B cell (primary cell): ENCODE results near the gene CACNA2D4. TPM values are rescaled to one million over a fixed set of nuclear protein-coding genes. Genes with fewer than 3 reads are reported as not detected.

Experiments
- ATAC-seq: fragments of 200-7000 bp; cut with Tn5 transposase; one replicate; pipeline ENCODE4 v1.10.0; 2021; ENCODE audit warnings: low read depth, mild to moderate bottlenecking, moderate number of reproducible peaks, moderate library complexity
- CTCF ChIA-PET: fragments of 350-600 bp; sonication (Branson Sonifier 250); formaldehyde crosslinking; loops from one replicate; lab custom pipeline; 2021; ENCODE audit warnings: antibody characterized with exemption, inconsistent platforms; lab: Charles Lee
- POLR2A ChIA-PET: fragments of 350-600 bp; sonication (Branson Sonifier 250); formaldehyde crosslinking; loops from one replicate; lab custom pipeline; 2021; ENCODE audit warnings: antibody characterized with exemption; lab: Charles Lee
- DNase-seq: peaks from one replicate; pipeline ENCODE4 v3.0.0; 2013
- H2AFZ ChIP-seq: 2 replicates; pipeline ENCODE4 v1.6.1; 2012; ENCODE audit warnings: mild to moderate bottlenecking, low read depth, low read length; ENCODE audit not compliant: insufficient read depth, poor library complexity, severe bottlenecking
- H3K27ac ChIP-seq, 2 donors: 1 replicate in 1 of 2; 2 replicates in 1 of 2; pipeline ENCODE4 v1.5.1; 2012 to 2013; ENCODE audit warnings: low read length in 2 of 2, mild to moderate bottlenecking in 2 of 2, moderate library complexity in 1 of 2
- H3K27me3 ChIP-seq, 4 experiments: fragments of 200-600 bp in 1 of 4; sonication (generic) in 1 of 4; replicated peaks in 1 of 4; 1 replicate in 2 of 4; 2 replicates in 2 of 4; pipeline versions ENCODE4 v1.6.1 to v1.7.0; 2013 to 2016; ENCODE audit warnings: low read length in 3 of 4, mild to moderate bottlenecking in 2 of 4, mixed read lengths in 1 of 4, moderate library complexity in 1 of 4; ENCODE audit not compliant: insufficient read depth in 4 of 4, control insufficient read depth in 3 of 4; ENCODE audit errors: control extremely low read depth in 1 of 4
- H3K36me3 ChIP-seq, 2 experiments: replicated peaks in 1 of 2; 1 replicate in 1 of 2; 2 replicates in 1 of 2; pipeline versions ENCODE4 v1.6.1 to v1.7.1; 2013; ENCODE audit warnings: low read length in 1 of 2; ENCODE audit not compliant: insufficient read depth in 2 of 2, control insufficient read depth in 1 of 2; ENCODE audit errors: control extremely low read depth in 1 of 2, extremely low read depth in 1 of 2
- H3K4me1 ChIP-seq, 2 donors: fragments of 200-600 bp in 1 of 2; sonication (generic) in 1 of 2; 1 replicate in 1 of 2; 2 replicates in 1 of 2; pipeline versions ENCODE4 v1.5.1 to v1.6.1; 2013 to 2017; ENCODE audit warnings: low read length in 2 of 2; ENCODE audit not compliant: control insufficient read depth in 2 of 2, insufficient read depth in 2 of 2
- H3K4me2 ChIP-seq: replicated peaks from 2 replicates; pipeline ENCODE3; 2012; ENCODE audit warnings: mild to moderate bottlenecking, low read depth, low read length; ENCODE audit not compliant: poor library complexity, severe bottlenecking
- H3K4me3 ChIP-seq, 5 experiments: fragments of 200-600 bp in 1 of 5; sonication (generic) in 1 of 5; 1 replicate in 3 of 5; 2 replicates in 2 of 5; pipeline versions ENCODE4 v1.5.1 to v1.7.0; 2011 to 2016; ENCODE audit warnings: low read length in 4 of 5, mild to moderate bottlenecking in 4 of 5, low read depth in 2 of 5, control low read depth in 1 of 5, moderate library complexity in 1 of 5; ENCODE audit not compliant: insufficient read depth in 1 of 5; ENCODE audit errors: control extremely low read depth in 1 of 5, extremely low read depth in 1 of 5
- H3K79me2 ChIP-seq: fragments of 200-600 bp; sonication (generic); one replicate; pipeline ENCODE4 v1.6.0; 2016; ENCODE audit warnings: low read length; ENCODE audit not compliant: control insufficient read depth, insufficient read depth
- H3K9ac ChIP-seq: fragments of 200-600 bp; sonication (generic); 2 replicates; pipeline ENCODE4 v1.6.1; 2017; ENCODE audit warnings: mild to moderate bottlenecking, low read length, moderate library complexity
- H3K9me3 ChIP-seq, 3 donors: one replicate each; pipeline versions ENCODE4 v1.6.1 to v1.7.1; 2013; ENCODE audit warnings: low read length in 2 of 3; ENCODE audit not compliant: control insufficient read depth in 2 of 3, insufficient read depth in 1 of 3; ENCODE audit errors: control extremely low read depth in 1 of 3
- H4K20me1 ChIP-seq: 2 replicates; pipeline ENCODE4 v1.6.0; 2012; ENCODE audit warnings: mild to moderate bottlenecking, low read length; ENCODE audit not compliant: insufficient read depth, control insufficient read depth, poor library complexity, severe bottlenecking
- H3K27ac Mint-ChIP-seq: one replicate; pipeline ENCODE4 v1.8.0; 2021; ENCODE audit warnings: mixed read lengths
- H3K27me3 Mint-ChIP-seq: one replicate; pipeline ENCODE4 v1.8.0; 2021; ENCODE audit warnings: mixed read lengths
- H3K4me1 Mint-ChIP-seq: one replicate; pipeline ENCODE4 v1.8.0; 2021; ENCODE audit warnings: mixed read lengths
- H3K4me3 Mint-ChIP-seq: one replicate; pipeline ENCODE4 v1.8.0; 2021; ENCODE audit warnings: mixed read lengths
- H3K9me3 Mint-ChIP-seq: one replicate; pipeline ENCODE4 v1.8.0; 2022; ENCODE audit warnings: mixed read lengths; ENCODE audit not compliant: insufficient read depth
- EZH2 ChIP-seq: IDR thresholded peaks from 2 replicates; pipeline ENCODE4 v1.6.1; 2012; ENCODE audit warnings: borderline replicate concordance, low read depth, mild to moderate bottlenecking, moderate library complexity, low read length; ENCODE audit not compliant: insufficient read depth, poor library complexity, severe bottlenecking
- WGBS: methylation state at CpG from one replicate; pipeline ENCODE4 v1.1.5; 2013; ENCODE audit warnings: missing lambda C conversion rate; ENCODE audit not compliant: insufficient coverage; 5-methylcytosine and 5-hydroxymethylcytosine counted together
- intact Hi-C: fragments of 100-400 bp; cut with micrococcal nuclease; formaldehyde crosslinking; loops from one replicate; pipeline ENCODE4 v1.10.0; 2022
- polyA plus RNA-seq: library from polyadenylated mRNA; depleted of rRNA; stranded (reverse); fragments of >200 nt; gene quantifications from 2 replicates; pipeline ENCODE4 v1.2.3, GENCODE V29; 2012
- total RNA-seq, 2 donors: library from RNA; stranded (reverse); fragments of 120-200 nt in 1 of 2; gene quantifications; 1 replicate in 1 of 2; 2 replicates in 1 of 2; pipeline versions ENCODE4 v1.2.3 to v1.2.4, GENCODE V29; 2013 to 2022
- TF ChIP-seq, protein P1 (sequence below): fragments of 200-600 bp; IDR thresholded peaks from one replicate; pipeline ENCODE4 v1.8.0; 2022; ENCODE audit warnings: antibody characterized with exemption, mild to moderate bottlenecking

The CACNA2D4 gene
- total and polyA plus RNA-seq, 2 donors (not counting 1 experiment from before 2014, with no cell fraction given) = 6.0 to 7.4 TPM

GRCh38 chr12:1933342-1934051 is 15.0 kb upstream of the CACNA2D4 start:
- no peaks in the 10 kb centered on the region for H3K9me3 Mint-ChIP-seq
- Histone ChIP-seq H3K27me3 (no peaks in the 10 kb centered on the region), H3K27ac (no peak overlapping the region), H4K20me1 (no peaks in the 10 kb centered on the region), H3K4me2 (peak overlapping the region; percentile 61), H3K9me3 (no peaks in the 10 kb centered on the region), H3K36me3 (peaks cover 0 to 11% of the 10 kb centered on the region in 2 experiments), H3K4me3 (peak overlapping the region in 2 of 5 experiments; percentile 10 to 11), H3K4me1 (peaks cover 49 to 52% of the 10 kb centered on the region in 2 donors), H3K9ac (peak overlapping the region; percentile 11), H2AFZ (peak overlapping the region; percentile 40), H3K79me2 (no peaks in the 10 kb centered on the region)
- TF ChIP-seq EZH2 = no peak
- TF ChIP-seq, protein P1, sequence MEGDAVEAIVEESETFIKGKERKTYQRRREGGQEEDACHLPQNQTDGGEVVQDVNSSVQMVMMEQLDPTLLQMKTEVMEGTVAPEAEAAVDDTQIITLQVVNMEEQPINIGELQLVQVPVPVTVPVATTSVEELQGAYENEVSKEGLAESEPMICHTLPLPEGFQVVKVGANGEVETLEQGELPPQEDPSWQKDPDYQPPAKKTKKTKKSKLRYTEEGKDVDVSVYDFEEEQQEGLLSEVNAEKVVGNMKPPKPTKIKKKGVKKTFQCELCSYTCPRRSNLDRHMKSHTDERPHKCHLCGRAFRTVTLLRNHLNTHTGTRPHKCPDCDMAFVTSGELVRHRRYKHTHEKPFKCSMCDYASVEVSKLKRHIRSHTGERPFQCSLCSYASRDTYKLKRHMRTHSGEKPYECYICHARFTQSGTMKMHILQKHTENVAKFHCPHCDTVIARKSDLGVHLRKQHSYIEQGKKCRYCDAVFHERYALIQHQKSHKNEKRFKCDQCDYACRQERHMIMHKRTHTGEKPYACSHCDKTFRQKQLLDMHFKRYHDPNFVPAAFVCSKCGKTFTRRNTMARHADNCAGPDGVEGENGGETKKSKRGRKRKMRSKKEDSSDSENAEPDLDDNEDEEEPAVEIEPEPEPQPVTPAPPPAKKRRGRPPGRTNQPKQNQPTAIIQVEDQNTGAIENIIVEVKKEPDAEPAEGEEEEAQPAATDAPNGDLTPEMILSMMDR = no peak
- H3K27me3 Mint-ChIP-seq = no peaks in the 10 kb centered on the region
- intact Hi-C loops = loop anchor here (1.0 kb wide), 1 partner anchor 9 kb away; no protein-coding TSS in a partner anchor
- ATAC-seq (peak; percentile 80), DNase-seq (no peak)
- peaks cover 53% of the 10 kb centered on the region for H3K4me1 Mint-ChIP-seq
- H3K27ac Mint-ChIP-seq = peak overlapping the region; percentile 71
- H3K4me3 Mint-ChIP-seq = peak overlapping the region; percentile 71
- ChIA-PET POLR2A (interaction anchor here (0.6 to 1.3 kb wide), 2 partner anchors 9 to 134 kb away, joined by 3 to 4 read pairs; no protein-coding TSS in a partner anchor), CTCF (interaction anchor here (0.8 to 3.3 kb wide), 6 partner anchors 9 to 280 kb away, joined by 3 to 11 read pairs (median 6); no protein-coding TSS in a partner anchor)
- WGBS = 34% methylated on average over 12 of the region's 16 CpGs

DNA sequence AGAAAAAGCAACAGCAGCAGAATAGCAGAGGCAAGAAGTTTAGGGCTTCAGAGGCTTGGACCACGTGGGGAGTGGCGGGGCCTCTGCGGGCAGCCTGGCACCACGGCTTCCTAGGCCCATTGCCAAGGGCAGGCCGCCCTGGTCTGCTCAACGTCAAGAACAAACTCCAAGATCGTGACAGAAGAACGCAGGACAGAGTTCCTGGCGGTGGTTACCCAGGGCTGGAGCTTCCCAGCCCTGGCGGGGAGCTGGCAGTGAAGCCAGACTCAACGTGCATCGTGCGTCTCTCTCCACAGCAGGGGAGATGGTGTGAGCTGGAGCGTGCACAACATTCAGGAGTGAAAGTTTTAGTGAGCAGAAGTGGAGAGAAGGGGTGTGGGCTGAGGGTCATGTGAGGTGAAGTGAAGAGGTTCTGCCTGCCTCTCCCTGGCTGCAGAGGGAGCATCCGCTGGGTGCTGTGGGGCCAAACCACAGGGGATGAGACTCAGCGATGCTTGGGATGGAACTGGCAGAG is 13.9 kb upstream of the CACNA2D4 start:
- Histone ChIP-seq H3K36me3 (peaks cover 0 to 2% of the 10 kb centered on the region in 2 experiments), H3K4me1 (peaks cover 49 to 52% of the 10 kb centered on the region in 2 donors), H3K79me2 (no peaks in the 10 kb centered on the region), H4K20me1 (no peaks in the 10 kb centered on the region), H3K27ac (no peak overlapping the region), H3K9me3 (no peaks in the 10 kb centered on the region), H3K4me2 (peak overlapping the region; percentile 61), H3K9ac (no peak overlapping the region), H3K27me3 (no peaks in the 10 kb centered on the region), H3K4me3 (peak overlapping the region in 1 of 5 experiments; percentile 29), H2AFZ (peak overlapping the region; percentile 30)
- Mint-ChIP-seq H3K9me3 (no peaks in the 10 kb centered on the region), H3K4me1 (peaks cover 53% of the 10 kb centered on the region), H3K4me3 (peak overlapping the region; percentile 71), H3K27ac (peak overlapping the region; percentile 57), H3K27me3 (no peaks in the 10 kb centered on the region)
- no peak for DNase-seq
- 15% methylated on average over 16 of the region's 16 CpGs for WGBS
- CTCF ChIA-PET = interaction anchor here (0.9 to 1.1 kb wide), 2 partner anchors 135 to 298 kb away, joined by 3 to 4 read pairs; no protein-coding TSS in a partner anchor
- peak; percentile 37 for ATAC-seq
- POLR2A ChIA-PET = no interaction called here
- no peak for TF ChIP-seq EZH2
- intact Hi-C loops = no loop called here
